Large intestine (tissue), 3 donors: ENCODE measurements around the gene TRAPPC10. TPM values are rescaled to one million over a fixed set of nuclear protein-coding genes. Genes with fewer than 3 reads are reported as not detected.

Experiments used
- DNase-seq, 2 donors: peaks; one replicate each; pipeline versions ENCODE4 v3.0.0 to v3.0.0-alpha.2; 2013
- H3K27ac ChIP-seq: one replicate; pipeline ENCODE4 v1.5.1; 2013; ENCODE audit warnings: low read length
- H3K27me3 ChIP-seq: 2 replicates; pipeline ENCODE4 v1.6.1; 2013; ENCODE audit warnings: low read length; ENCODE audit not compliant: control insufficient read depth, insufficient read depth
- H3K36me3 ChIP-seq: 2 replicates; pipeline ENCODE4 v1.6.1; 2013; ENCODE audit warnings: low read length; ENCODE audit not compliant: control insufficient read depth, insufficient read depth
- H3K4me1 ChIP-seq: one replicate; pipeline ENCODE4 v1.6.1; 2013; ENCODE audit warnings: low read length; ENCODE audit not compliant: control insufficient read depth, insufficient read depth
- H3K4me3 ChIP-seq: one replicate; pipeline ENCODE4 v1.5.1; 2013; ENCODE audit warnings: low read length
- H3K9me3 ChIP-seq: one replicate; pipeline ENCODE4 v1.6.1; 2013; ENCODE audit warnings: mild to moderate bottlenecking, low read depth, low read length, moderate library complexity; ENCODE audit not compliant: control insufficient read depth
- WGBS: methylation state at CpG from one replicate; pipeline ENCODE4 v1.1.5; 2013; ENCODE audit warnings: low lambda C conversion rate; ENCODE audit not compliant: insufficient coverage; 5-methylcytosine and 5-hydroxymethylcytosine counted together
- polyA plus RNA-seq: library from polyadenylated mRNA; unstranded; fragments of 120-200 nt; gene quantifications from one replicate; pipeline ENCODE4 v1.2.1, GENCODE V29; 2013

TRAPPC10 gene
- polyA plus RNA-seq, 1 donor = 36.6 TPM

DNA sequence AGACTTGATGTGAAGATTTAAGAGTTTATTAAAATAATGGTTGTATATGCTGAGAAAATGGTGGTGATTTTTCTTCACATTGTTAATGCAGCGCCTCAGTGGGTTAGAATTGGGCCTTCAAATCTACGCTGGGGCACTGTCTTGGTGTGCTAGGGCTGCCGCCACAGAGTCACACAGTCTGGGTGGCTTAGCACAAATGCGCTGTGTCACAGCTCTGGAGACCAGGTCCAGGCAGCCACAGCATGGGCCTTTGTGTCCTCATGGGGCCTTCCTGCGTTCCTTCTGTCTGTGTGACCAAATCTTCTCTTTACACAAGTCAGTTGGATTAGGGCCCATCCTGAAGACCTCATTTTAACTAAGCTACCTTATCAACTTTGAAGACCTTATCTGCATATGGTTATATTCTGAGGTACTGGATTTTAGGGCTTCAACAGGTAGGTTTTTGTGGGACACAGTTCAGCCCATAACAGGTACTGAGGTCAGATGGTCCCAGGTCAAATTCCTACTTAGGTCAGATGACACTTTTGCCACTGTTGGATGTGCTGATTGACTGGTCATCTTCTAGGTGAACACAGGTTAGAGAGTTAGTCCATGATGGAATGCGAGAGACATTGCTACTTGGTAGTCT, 17.5 kb downstream of the TRAPPC10 start:
- DNase-seq = no peak
- H3K4me3 ChIP-seq = no peak overlapping the region
- no peaks in the 10 kb centered on the region for H3K27me3 ChIP-seq
- no peaks in the 10 kb centered on the region for H3K9me3 ChIP-seq
- WGBS = no CpG with 5 or more reads among the region's 6 CpGs
- peaks cover 16% of the 10 kb centered on the region for H3K36me3 ChIP-seq
- no peak overlapping the region for H3K27ac ChIP-seq
- peaks cover 3% of the 10 kb centered on the region for H3K4me1 ChIP-seq

- H3K4me1 ChIP-seq = no peaks in the 10 kb centered on the region
- H3K36me3 ChIP-seq = peaks cover 42% of the 10 kb centered on the region
- no peak overlapping the region for H3K27ac ChIP-seq
- no peaks in the 10 kb centered on the region for H3K27me3 ChIP-seq
- no peak for DNase-seq
- no peak overlapping the region for H3K4me3 ChIP-seq
- no CpG with 5 or more reads among the region's 4 CpGs for WGBS
- H3K9me3 ChIP-seq = no peaks in the 10 kb centered on the region
Observed at GRCh38 chr21:44035244-44035643, 23.1 kb downstream of the TRAPPC10 start.

DNA sequence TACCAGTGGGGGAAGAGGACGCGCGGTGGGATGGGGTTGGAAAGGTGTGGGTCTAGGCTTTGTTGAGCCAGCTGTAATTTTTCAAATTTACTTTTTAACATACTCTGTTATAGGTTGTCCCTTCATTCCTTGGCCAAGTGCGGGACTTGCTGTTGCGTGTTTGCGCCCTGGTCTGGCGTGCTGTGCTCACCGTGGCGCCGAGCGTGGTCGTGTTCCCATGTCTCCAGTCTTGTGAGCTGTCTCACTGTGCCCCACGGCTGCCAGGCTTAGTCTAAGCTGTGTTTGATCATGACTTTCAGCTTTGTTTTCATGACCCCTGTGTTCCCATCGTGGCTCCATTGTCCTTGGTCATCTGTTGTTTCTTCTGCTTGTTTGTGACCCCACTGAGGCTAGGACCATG, 26.0 kb downstream of the TRAPPC10 start:
- H3K4me1 ChIP-seq = no peaks in the 10 kb centered on the region
- H3K36me3 ChIP-seq = peaks cover 40% of the 10 kb centered on the region
- H3K27me3 ChIP-seq = no peaks in the 10 kb centered on the region
- no peaks in the 10 kb centered on the region for H3K9me3 ChIP-seq
- H3K4me3 ChIP-seq = no peak overlapping the region
- no peak for DNase-seq
- H3K27ac ChIP-seq = no peak overlapping the region
- WGBS = 95% methylated on average over 4 of the region's 14 CpGs

- Histone ChIP-seq H3K9me3 (no peaks in the 10 kb centered on the region), H3K4me1 (no peaks in the 10 kb centered on the region), H3K4me3 (no peak overlapping the region), H3K27me3 (no peaks in the 10 kb centered on the region), H3K27ac (no peak overlapping the region), H3K36me3 (peaks cover 32% of the 10 kb centered on the region)
- no peak for DNase-seq
- WGBS = 89% methylated on average over 3 of the region's 5 CpGs
Observed at GRCh38 chr21:44039828-44040227, 27.7 kb downstream of the TRAPPC10 start.

DNA sequence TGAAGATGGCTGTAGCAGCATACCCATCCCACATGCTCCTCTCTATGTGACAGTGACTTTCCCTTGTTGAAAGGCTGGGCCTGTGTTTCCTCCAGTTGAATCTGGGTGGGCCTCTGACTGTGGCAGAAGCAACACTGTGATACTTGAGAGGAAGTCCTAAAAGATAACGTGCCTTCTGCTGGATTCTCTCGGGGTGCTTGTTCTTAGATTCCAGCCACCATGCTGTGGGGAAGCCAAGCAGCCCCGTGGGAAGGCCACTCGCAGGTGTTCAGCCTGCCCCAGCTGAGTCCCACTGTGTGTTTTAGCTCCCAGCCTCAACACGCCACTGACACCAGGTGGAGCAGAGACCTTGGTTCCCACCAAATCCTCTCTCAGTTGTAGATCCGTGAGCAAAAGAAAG, 31.5 kb downstream of the TRAPPC10 start:
- WGBS = no CpG with 5 or more reads among the region's 6 CpGs
- H3K9me3 ChIP-seq = no peaks in the 10 kb centered on the region
- no peak for DNase-seq
- no peak overlapping the region for H3K27ac ChIP-seq
- no peaks in the 10 kb centered on the region for H3K27me3 ChIP-seq
- no peaks in the 10 kb centered on the region for H3K4me1 ChIP-seq
- H3K4me3 ChIP-seq = no peak overlapping the region
- peaks cover 26% of the 10 kb centered on the region for H3K36me3 ChIP-seq

DNA sequence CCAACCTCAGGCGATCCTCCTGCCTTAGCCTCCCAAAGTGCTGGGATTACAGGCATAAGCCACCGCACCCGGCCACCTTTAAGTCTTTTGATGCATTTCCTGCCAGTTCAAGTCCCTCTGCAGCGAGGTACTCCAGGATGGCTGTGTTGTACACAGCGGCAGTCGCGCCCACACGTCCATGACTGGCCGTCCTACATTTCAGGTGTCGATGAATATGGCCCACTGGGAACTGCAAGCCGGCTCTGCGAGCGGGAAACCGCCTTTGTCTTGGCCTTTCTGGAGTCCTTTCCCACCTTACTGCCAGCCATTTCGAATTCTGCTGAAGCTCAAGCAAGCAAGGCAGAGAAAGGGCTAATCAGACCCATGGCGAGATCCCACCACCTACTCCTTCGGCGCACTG, 34.6 kb downstream of the TRAPPC10 start:
- peaks cover 24% of the 10 kb centered on the region for H3K36me3 ChIP-seq
- H3K9me3 ChIP-seq = no peaks in the 10 kb centered on the region
- H3K4me3 ChIP-seq = no peak overlapping the region
- H3K27ac ChIP-seq = no peak overlapping the region
- H3K4me1 ChIP-seq = peaks cover 2% of the 10 kb centered on the region
- no peaks in the 10 kb centered on the region for H3K27me3 ChIP-seq
- no peak for DNase-seq
- WGBS = no CpG with 5 or more reads among the region's 18 CpGs

- peaks cover 4% of the 10 kb centered on the region for H3K4me1 ChIP-seq
- H3K4me3 ChIP-seq = no peak overlapping the region
- no peaks in the 10 kb centered on the region for H3K27me3 ChIP-seq
- H3K36me3 ChIP-seq = peaks cover 26% of the 10 kb centered on the region
- DNase-seq = no peak
- no peaks in the 10 kb centered on the region for H3K9me3 ChIP-seq
- no CpG with 5 or more reads among the region's 7 CpGs for WGBS
- H3K27ac ChIP-seq = no peak overlapping the region
Observed at GRCh38 chr21:44047996-44048560, 36.0 kb downstream of the TRAPPC10 start.

GRCh38 chr21:44049182-44049581, 37.1 kb downstream of the TRAPPC10 start:
- Histone ChIP-seq H3K9me3 (no peaks in the 10 kb centered on the region), H3K4me1 (peaks cover 4% of the 10 kb centered on the region), H3K27me3 (no peaks in the 10 kb centered on the region), H3K4me3 (no peak overlapping the region), H3K27ac (no peak overlapping the region), H3K36me3 (peaks cover 26% of the 10 kb centered on the region)
- no CpG with 5 or more reads among the region's 5 CpGs for WGBS
- DNase-seq = no peak

- Histone ChIP-seq H3K9me3 (no peaks in the 10 kb centered on the region), H3K27ac (no peak overlapping the region), H3K4me1 (peaks cover 4% of the 10 kb centered on the region), H3K27me3 (no peaks in the 10 kb centered on the region), H3K36me3 (peaks cover 27% of the 10 kb centered on the region), H3K4me3 (no peak overlapping the region)
- 80% methylated on average over 1 of the region's 3 CpGs for WGBS
- DNase-seq = no peak
Observed at GRCh38 chr21:44049606-44050005, 37.5 kb downstream of the TRAPPC10 start.

DNA sequence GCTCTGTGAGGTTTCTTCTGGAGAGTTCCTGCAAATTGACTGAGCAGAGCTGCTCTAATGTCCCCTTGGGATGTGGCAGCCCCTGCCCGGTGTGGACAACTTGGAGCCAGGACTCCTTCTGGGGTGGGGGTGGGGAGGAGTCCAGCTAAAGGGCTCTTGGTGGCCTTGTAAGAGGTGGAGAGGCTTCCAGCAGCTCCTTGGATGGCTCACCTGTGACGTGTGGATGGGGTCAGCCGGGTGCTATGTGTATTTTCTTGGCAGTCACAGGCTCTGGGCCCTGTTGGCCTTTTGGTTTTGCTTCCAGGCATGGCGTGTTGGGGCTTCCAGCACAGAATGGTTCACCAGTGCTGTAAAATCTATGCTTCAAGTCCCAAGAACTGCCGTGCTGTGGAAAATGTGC, 38.2 kb downstream of the TRAPPC10 start:
- Histone ChIP-seq H3K27ac (no peak overlapping the region), H3K36me3 (peaks cover 32% of the 10 kb centered on the region), H3K4me1 (peaks cover 4% of the 10 kb centered on the region), H3K9me3 (no peaks in the 10 kb centered on the region), H3K4me3 (no peak overlapping the region), H3K27me3 (no peaks in the 10 kb centered on the region)
- no peak for DNase-seq
- no CpG with 5 or more reads among the region's 5 CpGs for WGBS

GRCh38 chr21:44051462-44051941, 39.4 kb downstream of the TRAPPC10 start:
- Histone ChIP-seq H3K36me3 (peaks cover 40% of the 10 kb centered on the region), H3K27ac (peak overlapping the region; percentile 26)
- peak; percentile 8 to 17 for DNase-seq

More at GRCh38 chr21:44051462-44051941, 39.4 kb downstream of the TRAPPC10 start:
- Histone ChIP-seq H3K4me1 (peaks cover 4% of the 10 kb centered on the region), H3K4me3 (no peak overlapping the region), H3K27me3 (no peaks in the 10 kb centered on the region), H3K9me3 (no peaks in the 10 kb centered on the region)
- no CpG with 5 or more reads among the region's 11 CpGs for WGBS
